ENCODE measurements around the gene RXRB. TPM values are rescaled to one million over a fixed set of nuclear protein-coding genes. Genes with fewer than 3 reads are reported as not detected.
A peak's percentile ranks its signal among the peaks of the same experiment; 100 is the strongest.

The RXRB gene
- total and polyA plus RNA-seq, 2 of the 13 experiments (the other 11 are each of a cell fraction or from before 2014, with no cell fraction given), result 26.7 to 55.7 TPM

- no peak for TF ChIP-seq ZBTB26 (CRISPR knock-in tag; IDR thresholded peaks at IDR 0.05; ENCODE audit: borderline replicate concordance)
- no peak for TF ChIP-seq NR2F1 (CRISPR knock-in tag; IDR thresholded peaks at IDR 0.05)
- TF ChIP-seq, protein P1, sequence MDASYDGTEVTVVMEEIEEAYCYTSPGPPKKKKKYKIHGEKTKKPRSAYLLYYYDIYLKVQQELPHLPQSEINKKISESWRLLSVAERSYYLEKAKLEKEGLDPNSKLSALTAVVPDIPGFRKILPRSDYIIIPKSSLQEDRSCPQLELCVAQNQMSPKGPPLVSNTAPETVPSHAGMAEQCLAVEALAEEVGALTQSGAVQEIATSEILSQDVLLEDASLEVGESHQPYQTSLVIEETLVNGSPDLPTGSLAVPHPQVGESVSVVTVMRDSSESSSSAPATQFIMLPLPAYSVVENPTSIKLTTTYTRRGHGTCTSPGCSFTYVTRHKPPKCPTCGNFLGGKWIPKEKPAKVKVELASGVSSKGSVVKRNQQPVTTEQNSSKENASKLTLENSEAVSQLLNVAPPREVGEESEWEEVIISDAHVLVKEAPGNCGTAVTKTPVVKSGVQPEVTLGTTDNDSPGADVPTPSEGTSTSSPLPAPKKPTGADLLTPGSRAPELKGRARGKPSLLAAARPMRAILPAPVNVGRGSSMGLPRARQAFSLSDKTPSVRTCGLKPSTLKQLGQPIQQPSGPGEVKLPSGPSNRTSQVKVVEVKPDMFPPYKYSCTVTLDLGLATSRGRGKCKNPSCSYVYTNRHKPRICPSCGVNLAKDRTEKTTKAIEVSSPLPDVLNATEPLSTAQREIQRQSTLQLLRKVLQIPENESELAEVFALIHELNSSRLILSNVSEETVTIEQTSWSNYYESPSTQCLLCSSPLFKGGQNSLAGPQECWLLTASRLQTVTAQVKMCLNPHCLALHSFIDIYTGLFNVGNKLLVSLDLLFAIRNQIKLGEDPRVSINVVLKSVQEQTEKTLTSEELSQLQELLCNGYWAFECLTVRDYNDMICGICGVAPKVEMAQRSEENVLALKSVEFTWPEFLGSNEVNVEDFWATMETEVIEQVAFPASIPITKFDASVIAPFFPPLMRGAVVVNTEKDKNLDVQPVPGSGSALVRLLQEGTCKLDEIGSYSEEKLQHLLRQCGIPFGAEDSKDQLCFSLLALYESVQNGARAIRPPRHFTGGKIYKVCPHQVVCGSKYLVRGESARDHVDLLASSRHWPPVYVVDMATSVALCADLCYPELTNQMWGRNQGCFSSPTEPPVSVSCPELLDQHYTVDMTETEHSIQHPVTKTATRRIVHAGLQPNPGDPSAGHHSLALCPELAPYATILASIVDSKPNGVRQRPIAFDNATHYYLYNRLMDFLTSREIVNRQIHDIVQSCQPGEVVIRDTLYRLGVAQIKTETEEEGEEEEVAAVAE (CRISPR knock-in tag; IDR thresholded peaks at IDR 0.05; ENCODE audit: borderline replicate concordance), result no peak
- no peak for TF ChIP-seq MLXIP (CRISPR knock-in tag; IDR thresholded peaks at IDR 0.05; ENCODE audit: borderline replicate concordance)
- TF ChIP-seq ZMYM4 (CRISPR knock-in tag; IDR thresholded peaks at IDR 0.05), result 0 out of 2 replicates have a peak, but pooled peaks have one; percentile 7
- TF ChIP-seq ELF4 (CRISPR knock-in tag; IDR thresholded peaks at IDR 0.05; ENCODE audit: borderline replicate concordance), result no peak
- TF ChIP-seq, protein P2, sequence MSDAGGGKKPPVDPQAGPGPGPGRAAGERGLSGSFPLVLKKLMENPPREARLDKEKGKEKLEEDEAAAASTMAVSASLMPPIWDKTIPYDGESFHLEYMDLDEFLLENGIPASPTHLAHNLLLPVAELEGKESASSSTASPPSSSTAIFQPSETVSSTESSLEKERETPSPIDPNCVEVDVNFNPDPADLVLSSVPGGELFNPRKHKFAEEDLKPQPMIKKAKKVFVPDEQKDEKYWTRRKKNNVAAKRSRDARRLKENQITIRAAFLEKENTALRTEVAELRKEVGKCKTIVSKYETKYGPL (CRISPR knock-in tag; IDR thresholded peaks at IDR 0.05), result no peak
- no peak for TF ChIP-seq ZFP90 (CRISPR knock-in tag; IDR thresholded peaks at IDR 0.05; ENCODE audit: borderline replicate concordance)
- TF ChIP-seq, protein P3, sequence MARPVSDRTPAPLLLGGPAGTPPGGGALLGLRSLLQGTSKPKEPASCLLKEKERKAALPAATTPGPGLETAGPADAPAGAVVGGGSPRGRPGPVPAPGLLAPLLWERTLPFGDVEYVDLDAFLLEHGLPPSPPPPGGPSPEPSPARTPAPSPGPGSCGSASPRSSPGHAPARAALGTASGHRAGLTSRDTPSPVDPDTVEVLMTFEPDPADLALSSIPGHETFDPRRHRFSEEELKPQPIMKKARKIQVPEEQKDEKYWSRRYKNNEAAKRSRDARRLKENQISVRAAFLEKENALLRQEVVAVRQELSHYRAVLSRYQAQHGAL (CRISPR knock-in tag; IDR thresholded peaks at IDR 0.05; ENCODE audit: not compliant biosample characterization), result no peak
- no peak for TF ChIP-seq PHF5A (CRISPR knock-in tag; IDR thresholded peaks at IDR 0.05; ENCODE audit: low read depth, unreplicated experiment)
- no peak for TF ChIP-seq ZNF576 (CRISPR knock-in tag; IDR thresholded peaks at IDR 0.05)
- no peak for TF ChIP-seq FOXJ3 (CRISPR knock-in tag; IDR thresholded peaks at IDR 0.05; ENCODE audit: borderline replicate concordance)
- TF ChIP-seq SNAI1 (CRISPR knock-in tag; IDR thresholded peaks at IDR 0.05; ENCODE audit: borderline replicate concordance), result no peak
- no peak for TF ChIP-seq CEBPB (IDR thresholded peaks at IDR 0.05; ENCODE audit: borderline replicate concordance, low read depth, low read length)
- TF ChIP-seq MTA1 (CRISPR knock-in tag; IDR thresholded peaks at IDR 0.05; ENCODE audit: borderline replicate concordance), result peak; percentile 27; the same call in 1 of the 2 replicates
- TF ChIP-seq ATAD3A (CRISPR knock-in tag; IDR thresholded peaks at IDR 0.05), result no peak
- TF ChIP-seq MAFF (IDR thresholded peaks at IDR 0.05; ENCODE audit: low read depth, low read length), result no peak
- no peak for TF ChIP-seq CCAR2 (optimal IDR thresholded peaks at IDR 0.05; ENCODE audit: low read depth, low read length)
These were observed 8.9 kb downstream of the RXRB start (continued) for GRCh38 chr6:33191383-33192104.
